Panc1 (cell line): ENCODE measurements around the gene AIFM1. TPM values are rescaled to one million over a fixed set of nuclear protein-coding genes. Genes with fewer than 3 reads are reported as not detected.

Experiments
- ATAC-seq: fragments of 200-7000 bp; cut with Tn5 transposase; 2 replicates; pipeline ENCODE4 v1.9.1; 2020; ENCODE audit warnings: mild to moderate bottlenecking, moderate library complexity
- BruUV-seq: library from RNA; stranded (reverse); fragments of 400-500 nt; replicated peaks from 2 replicates; lab custom pipeline; 2021; lab: Mats Ljungman, UMichigan
- CTCF ChIA-PET: fragments of 300-600 bp; sonication (Branson Sonifier 250); formaldehyde crosslinking; loops from one replicate; lab custom pipeline; 2022; ENCODE audit warnings: antibody characterized with exemption; lab: Charles Lee
- POLR2A ChIA-PET: fragments of 300-600 bp; sonication (Branson Sonifier 250); formaldehyde crosslinking; loops from one replicate; lab custom pipeline; 2022; ENCODE audit warnings: antibody characterized with exemption; lab: Charles Lee
- DNase-seq: peaks from one replicate; pipeline ENCODE4 v3.0.0-alpha.2; 2010; ENCODE audit warnings: low read depth, low spot score
- H3K27ac ChIP-seq: 2 replicates; pipeline ENCODE4 v1.5.1; 2011; ENCODE audit warnings: mild to moderate bottlenecking, low read length, inconsistent platforms
- H3K27me3 ChIP-seq: fragments of 200-500 bp; sonication (Bioruptor generic); 2 replicates; pipeline ENCODE4 v1.6.0; 2014; ENCODE audit warnings: low read length, inconsistent platforms; ENCODE audit not compliant: control insufficient read depth, insufficient read depth
- H3K36me3 ChIP-seq: fragments of 200-500 bp; sonication (Bioruptor generic); 2 replicates; pipeline ENCODE4 v1.5.1; 2014; ENCODE audit warnings: inconsistent platforms, mild to moderate bottlenecking, low read length, moderate library complexity; ENCODE audit not compliant: control insufficient read depth, insufficient read depth
- H3K4me1 ChIP-seq: 2 replicates; pipeline ENCODE4 v1.5.1; 2011; ENCODE audit warnings: inconsistent platforms, mild to moderate bottlenecking, low read length, moderate library complexity; ENCODE audit not compliant: control insufficient read depth, insufficient read depth
- H3K4me3 ChIP-seq, 2 experiments: 2 replicates each; pipeline ENCODE4 v1.5.1; 2011 to 2012; ENCODE audit warnings: low read depth in 2 of 2, low read length in 2 of 2, mild to moderate bottlenecking in 2 of 2, inconsistent platforms in 1 of 2, moderate library complexity in 1 of 2
- H3K9me3 ChIP-seq: fragments of 200-500 bp; sonication (Bioruptor generic); 2 replicates; pipeline ENCODE4 v1.5.1; 2014; ENCODE audit warnings: low read depth, mild to moderate bottlenecking, inconsistent platforms, low read length, moderate library complexity; ENCODE audit not compliant: control insufficient read depth, insufficient read depth
- POLR2AphosphoS5 ChIP-seq: IDR thresholded peaks from 2 replicates; pipeline ENCODE4 v1.6.1; 2012; ENCODE audit warnings: mild to moderate bottlenecking, low read depth, low read length, moderate library complexity
- SIN3A ChIP-seq: IDR thresholded peaks from 2 replicates; pipeline ENCODE4 v1.6.1; 2012; ENCODE audit warnings: low read depth, mild to moderate bottlenecking, low read length, moderate library complexity, borderline replicate concordance; ENCODE audit not compliant: insufficient read depth
- TCF7L2 ChIP-seq: IDR thresholded peaks from 2 replicates; pipeline ENCODE4 v1.6.1; 2011; ENCODE audit warnings: mild to moderate bottlenecking, low read depth, low read length, inconsistent platforms
- in situ Hi-C: cut with HindIII; loops from 2 replicates; pipeline ENCODE4 v1.10.0; 2016; ENCODE audit warnings: low sequenced_read_pairs, low pct_unique_long_range_greater_than_20kb
- intact Hi-C: fragments of 100-400 bp; cut with micrococcal nuclease; formaldehyde crosslinking; loops from one replicate; pipeline ENCODE4 v1.10.0; 2022; ENCODE audit not compliant: unreplicated experiment
- total RNA-seq: library from RNA; stranded (reverse); gene quantifications from one replicate; pipeline ENCODE4 v1.2.1, GENCODE V29; 2021; ENCODE audit not compliant: unreplicated experiment

Gene AIFM1
- total RNA-seq, 1 experiment from 2014 or later = 96.6 TPM

- no peaks in the 10 kb centered on the region for H3K36me3 ChIP-seq
- peak overlapping the region; percentile 43 to 52 for H3K4me3 ChIP-seq
- CTCF ChIA-PET = interaction anchor here (0.9 kb wide), 1 partner anchor 32 kb away, joined by 3 read pairs; no protein-coding TSS in a partner anchor
- H3K4me1 ChIP-seq = peaks cover 47% of the 10 kb centered on the region
- H3K27ac ChIP-seq = peak overlapping the region; percentile 80
- no peaks in the 10 kb centered on the region for H3K27me3 ChIP-seq
- in situ Hi-C loops = no loop called here
- DNase-seq (no peak), ATAC-seq (peak; percentile 46)
- TSS peak; percentile 75 for BruUV-seq
- intact Hi-C loops = no loop called here
- TF ChIP-seq SIN3A (no peak), TCF7L2 (peak; percentile 51; the same call in 1 of the 2 replicates)
- POLR2A ChIA-PET = interaction anchor here (0.5 kb wide), 1 partner anchor 35 kb away, joined by 5 read pairs; no protein-coding TSS in a partner anchor
- no peaks in the 10 kb centered on the region for H3K9me3 ChIP-seq
These were observed 54.2 kb downstream of the AIFM1 start for GRCh38 chrX:130111220-130112154.

GRCh38 chrX:130110379-130111219 lies 55.0 kb downstream of the AIFM1 start, which contains the start of gene ELF4:
Gene ELF4 (minus strand): TSS chrX:130110497. CDS start chrX:130081330, 29,167 bp downstream.
- TF ChIP-seq POLR2AphosphoS5 = 0 out of 2 replicates have a peak, but pooled peaks have one; percentile 15
- no peak for TF ChIP-seq SIN3A
- Histone ChIP-seq H3K9me3 (no peaks in the 10 kb centered on the region), H3K4me3 (peak within 1 kb of the TSS; percentile 67 to 77), H3K27ac (peak within 1 kb of the TSS; percentile 90), H3K4me1 (peaks cover 56% of the 10 kb centered on the region), H3K36me3 (no peaks in the 10 kb centered on the region), H3K27me3 (no peaks in the 10 kb centered on the region)
- CTCF ChIA-PET = interaction anchor here (0.9 kb wide), 1 partner anchor 31 kb away, joined by 3 read pairs; no protein-coding TSS in a partner anchor
- intact Hi-C loops (no loop called here), in situ Hi-C loops (no loop called here)
- POLR2A ChIA-PET = interaction anchor here (0.5 kb wide), 1 partner anchor 34 kb away, joined by 5 read pairs; no protein-coding TSS in a partner anchor
- BruUV-seq = no TSS peak
- DNase-seq = no peak
- ATAC-seq = peak; percentile 69

GRCh38 chrX:130109429-130110378 lies 55.9 kb downstream of the AIFM1 start:
- Histone ChIP-seq H3K27ac (peak overlapping the region; percentile 90), H3K4me3 (peak overlapping the region; percentile 67 to 77), H3K27me3 (no peaks in the 10 kb centered on the region), H3K9me3 (no peaks in the 10 kb centered on the region), H3K4me1 (peaks cover 61% of the 10 kb centered on the region), H3K36me3 (no peaks in the 10 kb centered on the region)
- POLR2A ChIA-PET = interaction anchor here (0.9 kb wide), 1 partner anchor 10 kb away, joined by 8 read pairs; no protein-coding TSS in a partner anchor
- no TSS peak for BruUV-seq
- intact Hi-C loops (no loop called here), in situ Hi-C loops (no loop called here)
- ATAC-seq (peak; percentile 1), DNase-seq (no peak)
- CTCF ChIA-PET = interaction anchor here (1.3 kb wide), 1 partner anchor 30 kb away, joined by 4 read pairs; no protein-coding TSS in a partner anchor
- 0 out of 2 replicates have a peak, but pooled peaks have one; percentile 30 for TF ChIP-seq SIN3A
- TF ChIP-seq POLR2AphosphoS5 = no peak
